Prostate gland (tissue), 2 donors: ENCODE data around the gene CD48.

Experiments used
- CTCF ChIP-seq, 4 experiments: fragments of 200-600 bp in 2 of 4; fragments of 450-650 bp in 2 of 4; sonication (generic) in 2 of 4; IDR thresholded peaks; 1 replicate in 3 of 4; 2 replicates in 1 of 4; pipeline ENCODE4 v1.5.1; 2016 to 2019; ENCODE audit warnings: antibody characterized with exemption in 4 of 4, mild to moderate bottlenecking in 2 of 4, moderate library complexity in 2 of 4
- POLR2A ChIP-seq: fragments of 450-650 bp; IDR thresholded peaks from one replicate; pipeline ENCODE4 v1.6.1; 2016; ENCODE audit warnings: antibody characterized with exemption, mild to moderate bottlenecking

- TF ChIP-seq CTCF (IDR thresholded peaks at IDR 0.05), result no peak
- TF ChIP-seq POLR2A, result no peak
These were observed 36.1 kb upstream of the CD48 start for GRCh38 chr1:160747717-160748116.
